Right lung (tissue), 5 donors: Measurements from ENCODE around the gene ACCS. TPM values are rescaled to one million over a fixed set of nuclear protein-coding genes. Genes with fewer than 3 reads are reported as not detected.

Experiments
- DNase-seq, 2 donors: peaks; one replicate each; pipeline ENCODE4 v3.0.0-alpha.2; 2013
- polyA plus RNA-seq, 5 donors: library from polyadenylated mRNA; unstranded; fragments of 120-200 nt; gene quantifications; one replicate each; pipeline versions ENCODE4 v1.2.1 to v1.2.3, GENCODE V29; 2013; ENCODE audit warnings: inconsistent platforms in 1 of 5, low replicate concordance in 1 of 5; ENCODE audit not compliant: insufficient read length in 5 of 5, insufficient read depth in 1 of 5

Gene ACCS
- polyA plus RNA-seq, 5 donors = 45.6 to 103 (median 64.2) TPM

- no peak for DNase-seq
Observed at GRCh38 chr11:44130751-44131150, 64.7 kb downstream of the ACCS start.

- DNase-seq = peak; percentile 15 to 35
Observed at GRCh38 chr11:44133335-44133946, 67.4 kb downstream of the ACCS start.

Other genes starting within 250 kb of the ACCS start
- 10 to 100 TPM; 35.2 to 46.6 (median 36.9) TPM for gene ALKBH3, start 185.4 kb upstream of the ACCS start, polyA plus RNA-seq
- gene C11orf96, start 123.6 kb upstream of the ACCS start, polyA plus RNA-seq = 10 to 100 TPM; 15.2 to 61.4 (median 25.6) TPM
- under 1 TPM; 0.09 to 0.42 (median 0.27) TPM for gene ACCSL, start 18.3 kb upstream of the ACCS start, polyA plus RNA-seq
- 10 to 100 TPM; 72.8 to 79.9 (median 75.4) TPM for gene EXT2, start 29.4 kb downstream of the ACCS start, polyA plus RNA-seq
- under 1 TPM; 0.05 to 0.37 (median 0.10) TPM for gene ALX4, start 243.9 kb downstream of the ACCS start, polyA plus RNA-seq